H1 (cell line): Measurements from ENCODE around the gene STXBP5. TPM values are rescaled to one million over a fixed set of nuclear protein-coding genes. Genes with fewer than 3 reads are reported as not detected.

Experiments
- CTCF ChIA-PET: fragments of 300-600 bp; sonication (Branson Sonifier 250); formaldehyde crosslinking; loops from one replicate; lab custom pipeline; 2021; ENCODE audit not compliant: partially characterized antibody; lab: Charles Lee
- POLR2A ChIA-PET: fragments of 300-600 bp; sonication (Branson Sonifier 250); formaldehyde crosslinking; loops from one replicate; lab custom pipeline; 2021; ENCODE audit warnings: inconsistent platforms; ENCODE audit not compliant: partially characterized antibody; lab: Charles Lee
- DNase-seq, 2 experiments: peaks; one replicate each; pipeline versions ENCODE4 v3.0.0 to v3.0.0-alpha.2; 2010 to 2022; ENCODE audit warnings: low spot score in 2 of 2, low read depth in 1 of 2, mixed read lengths in 1 of 2
- FAIRE-seq: peaks from 2 replicates; lab custom pipeline; 2011; peaks lifted over from hg19 to GRCh38; lab: Jason Lieb, UNC
- H2AFZ ChIP-seq: 2 replicates; pipeline ENCODE4 v1.8.1; 2012; ENCODE audit warnings: low read length, inconsistent platforms
- H2AK5ac ChIP-seq: 2 replicates; pipeline ENCODE4 v1.6.1; 2013; ENCODE audit warnings: low read depth, low read length
- H2BK120ac ChIP-seq: replicated peaks from 2 replicates; pipeline ENCODE3; 2013; ENCODE audit warnings: low read depth, low read length, inconsistent platforms
- H2BK12ac ChIP-seq: 2 replicates; pipeline ENCODE4 v1.6.1; 2013; ENCODE audit warnings: low read depth, low read length
- H2BK15ac ChIP-seq: 2 replicates; pipeline ENCODE4 v1.6.1; 2013; ENCODE audit warnings: low read length
- H2BK20ac ChIP-seq: 2 replicates; pipeline ENCODE4 v1.6.1; 2013; ENCODE audit warnings: low read length
- H2BK5ac ChIP-seq: 2 replicates; pipeline ENCODE4 v1.6.1; 2013; ENCODE audit warnings: low read depth, low read length
- H3K14ac ChIP-seq: 2 replicates; pipeline ENCODE4 v1.6.1; 2013; ENCODE audit warnings: inconsistent platforms; ENCODE audit not compliant: insufficient read length
- H3K18ac ChIP-seq: 2 replicates; pipeline ENCODE4 v1.6.1; 2013; ENCODE audit warnings: low read length; ENCODE audit errors: extremely low read depth
- H3K23ac ChIP-seq: 2 replicates; pipeline ENCODE4 v1.6.1; 2013; ENCODE audit warnings: inconsistent platforms; ENCODE audit not compliant: insufficient read length
- H3K23me2 ChIP-seq: 2 replicates; pipeline ENCODE4 v1.6.1; 2013; ENCODE audit warnings: low read depth, low read length
- H3K27ac ChIP-seq: 2 replicates; pipeline ENCODE4 v1.6.1; 2011; ENCODE audit warnings: low read depth, low read length, inconsistent platforms
- H3K27me3 ChIP-seq, 4 experiments: replicated peaks in 1 of 4; 1 replicate in 1 of 4; 2 replicates in 3 of 4; pipeline versions ENCODE4 v1.6.1 to v1.8.1; 2011 to 2013; ENCODE audit warnings: low read length in 3 of 4, mild to moderate bottlenecking in 3 of 4, inconsistent platforms in 2 of 4, mixed read lengths in 2 of 4, moderate library complexity in 1 of 4; ENCODE audit not compliant: control insufficient read depth in 3 of 4, insufficient read depth in 3 of 4; ENCODE audit errors: extremely low read depth in 1 of 4
- H3K36me3 ChIP-seq, 4 experiments: 2 replicates each; pipeline versions ENCODE4 v1.6.1 to v1.8.1; 2011 to 2013; ENCODE audit warnings: mild to moderate bottlenecking in 4 of 4, low read length in 3 of 4, moderate library complexity in 2 of 4, control low read depth in 1 of 4, inconsistent platforms in 1 of 4; ENCODE audit not compliant: insufficient read depth in 4 of 4, control insufficient read depth in 2 of 4
- H3K4ac ChIP-seq: replicated peaks from 2 replicates; pipeline ENCODE3; 2013; ENCODE audit warnings: low read length, low read depth, mixed read lengths, inconsistent platforms; ENCODE audit not compliant: insufficient read length
- H3K4me1 ChIP-seq, 4 experiments: replicated peaks in 1 of 4; 1 replicate in 1 of 4; 2 replicates in 3 of 4; pipeline versions ENCODE4 v1.6.1 to v1.8.1; 2011 to 2013; ENCODE audit warnings: low read length in 3 of 4, inconsistent platforms in 2 of 4, mixed read lengths in 1 of 4; ENCODE audit not compliant: insufficient read depth in 4 of 4, control insufficient read depth in 3 of 4
- H3K4me2 ChIP-seq, 2 experiments: 2 replicates each; pipeline versions ENCODE4 v1.6.1 to v1.8.1; 2011 to 2013; ENCODE audit warnings: low read depth in 2 of 2, low read length in 2 of 2, control low read depth in 1 of 2, inconsistent platforms in 1 of 2, mild to moderate bottlenecking in 1 of 2; ENCODE audit not compliant: insufficient read depth in 1 of 2
- H3K4me3 ChIP-seq, 4 experiments: fragments of 200-600, 300-600 bp in 1 of 4; sonication (generic), shearing (Covaris generic), sonication (Bioruptor Twin) in 1 of 4; 2 replicates each; pipeline versions ENCODE4 v1.5.1 to v1.8.1; 2011 to 2016; ENCODE audit warnings: low read length in 4 of 4, low read depth in 3 of 4, control low read depth in 2 of 4, inconsistent platforms in 2 of 4, mild to moderate bottlenecking in 2 of 4, mixed read lengths in 1 of 4, moderate library complexity in 1 of 4; ENCODE audit not compliant: insufficient read depth in 2 of 4; ENCODE audit errors: extremely low read depth in 1 of 4
- H3K56ac ChIP-seq: replicated peaks from 2 replicates; pipeline ENCODE3; 2013; ENCODE audit warnings: low read depth, mild to moderate bottlenecking, mixed read lengths, low read length, inconsistent platforms; ENCODE audit not compliant: insufficient read length
- H3K79me1 ChIP-seq: 2 replicates; pipeline ENCODE4 v1.6.1; 2013; ENCODE audit warnings: low read depth, low read length, control low read depth
- H3K79me2 ChIP-seq, 2 experiments: 2 replicates each; pipeline versions ENCODE4 v1.6.1 to v1.8.1; 2012 to 2013; ENCODE audit warnings: low read length in 2 of 2, mild to moderate bottlenecking in 2 of 2, inconsistent platforms in 1 of 2; ENCODE audit not compliant: insufficient read depth in 2 of 2, control insufficient read depth in 1 of 2
- H3K9ac ChIP-seq, 4 experiments: replicated peaks in 1 of 4; 1 replicate in 1 of 4; 2 replicates in 3 of 4; pipeline versions ENCODE4 v1.6.1 to v1.8.1; 2011 to 2013; ENCODE audit warnings: low read depth in 3 of 4, low read length in 3 of 4, control low read depth in 2 of 4, mild to moderate bottlenecking in 2 of 4, moderate library complexity in 2 of 4, inconsistent platforms in 1 of 4; ENCODE audit errors: extremely low read depth in 1 of 4
- H3K9me3 ChIP-seq, 2 experiments: 2 replicates each; pipeline versions ENCODE4 v1.6.1 to v1.8.1; 2012 to 2013; ENCODE audit warnings: mild to moderate bottlenecking in 2 of 2, moderate library complexity in 2 of 2, control low read depth in 1 of 2, inconsistent platforms in 1 of 2, low read depth in 1 of 2, low read length in 1 of 2, mixed read lengths in 1 of 2; ENCODE audit not compliant: insufficient read depth in 2 of 2
- H4K20me1 ChIP-seq, 2 experiments: replicated peaks in 1 of 2; 2 replicates each; pipeline versions ENCODE3 to v1.8.1; 2011 to 2013; ENCODE audit warnings: inconsistent platforms in 2 of 2, low read length in 2 of 2, mild to moderate bottlenecking in 1 of 2; ENCODE audit not compliant: insufficient read depth in 2 of 2, control insufficient read depth in 1 of 2
- H4K5ac ChIP-seq: 2 replicates; pipeline ENCODE4 v1.6.1; 2013; ENCODE audit warnings: low read length, low read depth, mixed read lengths, inconsistent platforms; ENCODE audit not compliant: insufficient read length
- H4K8ac ChIP-seq: 2 replicates; pipeline ENCODE4 v1.8.0; 2013; ENCODE audit warnings: mild to moderate bottlenecking, moderate library complexity, low read length, inconsistent platforms; ENCODE audit not compliant: insufficient read depth; ENCODE audit errors: extremely low read depth
- H4K91ac ChIP-seq: replicated peaks from 2 replicates; pipeline ENCODE3; 2013; ENCODE audit warnings: low read length, mixed read lengths, inconsistent platforms; ENCODE audit not compliant: insufficient read length
- ASH2L ChIP-seq: fragments of 200-600, 300-600 bp; sonication (generic); IDR thresholded peaks from one replicate; pipeline ENCODE4 v1.7.1; 2017; ENCODE audit warnings: low read length
- KDM4A ChIP-seq: IDR thresholded peaks from one replicate; pipeline ENCODE4 v1.7.1; 2012; ENCODE audit warnings: low read depth, mild to moderate bottlenecking, moderate library complexity, low read length, inconsistent platforms; ENCODE audit not compliant: severe bottlenecking
- NRF1 ChIP-seq: IDR thresholded peaks from 2 replicates; pipeline ENCODE4 v1.6.1; 2011; ENCODE audit warnings: mild to moderate bottlenecking, low read depth, low read length, improper control_type of control experiment
- POU5F1 ChIP-seq: IDR thresholded peaks from 2 replicates; pipeline ENCODE4 v1.6.1; 2011; ENCODE audit warnings: low read depth, mild to moderate bottlenecking, low read length, moderate library complexity
- RFX5 ChIP-seq: IDR thresholded peaks from 2 replicates; pipeline ENCODE4 v1.6.1; 2011; ENCODE audit warnings: low read depth, low read length, improper control_type of control experiment, borderline replicate concordance
- TBP ChIP-seq: IDR thresholded peaks from 2 replicates; pipeline ENCODE4 v1.6.1; 2011; ENCODE audit warnings: low read depth, low read length, improper control_type of control experiment
- WGBS, 2 experiments: shearing (Covaris generic) in 1 of 2; methylation state at CpG; one replicate each; pipeline versions ENCODE4 v1.1.6 to v1.1.7; 2013 to 2015; ENCODE audit warnings: low lambda C conversion rate in 2 of 2, mixed read lengths in 2 of 2, inconsistent platforms in 1 of 2, low coverage in 1 of 2, missing lambda C conversion rate in 1 of 2; ENCODE audit not compliant: insufficient replicate concordance in 2 of 2, insufficient coverage in 1 of 2, insufficient read length in 1 of 2; ENCODE audit errors: extremely low coverage in 1 of 2, missing lambda C conversion rate in 1 of 2; 5-methylcytosine and 5-hydroxymethylcytosine counted together
- polyA plus RNA-seq, 7 experiments: library from polyadenylated mRNA; depleted of rRNA in 3 of 7; stranded (reverse) in 5 of 7; unstranded in 2 of 7; fragments of >200 nt in 5 of 7; fragments of 200-250 nt in 2 of 7; gene quantifications; 1 replicate in 5 of 7; 2 replicates in 1 of 7; 4 replicates in 1 of 7; pipeline versions ENCODE4 v1.2.1 to v1.2.3, GENCODE V29; 2011 to 2013; ENCODE audit warnings: missing spikeins in 2 of 7, mixed read lengths in 2 of 7
- total RNA-seq: library from RNA; stranded (reverse); fragmentation: NEBNext Ultra II Directional; extraction: Animal tissue kit (Norgen Biotek cat#: 25700); gene quantifications from 2 replicates; pipeline ENCODE4 v1.2.1, GENCODE V29; 2021

STXBP5 gene
- total and polyA plus RNA-seq, 2 of the 8 experiments (the other 6 are each of a cell fraction or from before 2014, with no cell fraction given), result 2.7 to 10.8 TPM

- DNase-seq (no peak), FAIRE-seq (no peak)
- Histone ChIP-seq H3K79me2 (no peaks in the 10 kb centered on the region), H2BK15ac (no peak overlapping the region), H3K18ac (no peak overlapping the region), H2BK5ac (no peak overlapping the region), H3K27me3 (no peaks in the 10 kb centered on the region), H2BK120ac (no peak overlapping the region), H2BK20ac (no peak overlapping the region), H3K4me3 (no peak overlapping the region), H4K5ac (no peak overlapping the region), H2BK12ac (no peak overlapping the region), H3K56ac (no peak overlapping the region), H3K9ac (no peak overlapping the region), H3K4me2 (no peak overlapping the region), H3K79me1 (no peaks in the 10 kb centered on the region), H2AK5ac (no peak overlapping the region), H4K20me1 (no peaks in the 10 kb centered on the region), H3K4ac (no peak overlapping the region), H4K8ac (no peak overlapping the region), H3K23me2 (no peaks in the 10 kb centered on the region), H2AFZ (no peak overlapping the region), H3K14ac (no peak overlapping the region), H3K27ac (no peak overlapping the region), H3K9me3 (peaks cover 0 to under 1% of the 10 kb centered on the region in 2 experiments; a peak in 1 of 4 replicates), H3K36me3 (peaks cover 0 to 4% (median 2%) of the 10 kb centered on the region in 4 experiments; a peak in 1 of 8 replicates), H3K23ac (no peak overlapping the region), H3K4me1 (no peaks in the 10 kb centered on the region), H4K91ac (no peak overlapping the region)
- ChIA-PET POLR2A (no interaction called here), CTCF (interaction anchor here (0.6 to 1.1 kb wide), 2 partner anchors 27 to 713 kb away, joined by 3 read pairs; no protein-coding TSS in a partner anchor)
- 90% methylated on average over 3 of the region's 3 CpGs; no CpG with 5 or more reads in 1 of the 2 experiments for WGBS, 2 experiments
- TF ChIP-seq ASH2L (no peak), TBP (no peak), KDM4A (no peak), RFX5 (no peak), NRF1 (no peak), POU5F1 (no peak)
Measured at GRCh38 chr6:147255948-147256674, 51.9 kb downstream of the STXBP5 start.
